GM19025 (cell line): ENCODE results near the gene AKAP17A.

ENCODE experiments used
- ATAC-seq: cut with Tn5 transposase; IDR thresholded peaks from one replicate; pipeline ENCODE4 v1.9.1; 2021; ENCODE audit warnings: mild to moderate bottlenecking, low read depth, moderate library complexity; ENCODE audit not compliant: unreplicated experiment

AKAP17A gene

DNA sequence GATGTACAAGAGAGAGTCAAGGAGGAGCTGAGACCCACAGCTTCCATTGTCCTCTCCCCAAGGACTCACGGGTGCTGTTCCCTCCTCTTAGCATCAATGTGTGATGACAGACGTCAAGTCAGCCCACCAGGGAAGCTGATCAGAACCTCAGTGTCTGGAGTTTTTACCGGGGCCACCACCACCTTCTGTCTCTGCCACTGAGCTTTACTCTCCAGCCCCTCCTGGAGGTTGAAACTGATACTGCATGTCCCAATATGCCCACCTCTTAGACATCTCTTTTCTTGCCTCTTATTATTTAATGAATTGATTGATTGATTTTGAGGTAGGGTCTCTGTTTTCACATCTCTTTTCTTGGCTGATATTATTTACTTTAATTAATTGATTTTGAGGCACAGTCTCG is 10.3 kb upstream of the AKAP17A start:
- ATAC-seq, result no peak

DNA sequence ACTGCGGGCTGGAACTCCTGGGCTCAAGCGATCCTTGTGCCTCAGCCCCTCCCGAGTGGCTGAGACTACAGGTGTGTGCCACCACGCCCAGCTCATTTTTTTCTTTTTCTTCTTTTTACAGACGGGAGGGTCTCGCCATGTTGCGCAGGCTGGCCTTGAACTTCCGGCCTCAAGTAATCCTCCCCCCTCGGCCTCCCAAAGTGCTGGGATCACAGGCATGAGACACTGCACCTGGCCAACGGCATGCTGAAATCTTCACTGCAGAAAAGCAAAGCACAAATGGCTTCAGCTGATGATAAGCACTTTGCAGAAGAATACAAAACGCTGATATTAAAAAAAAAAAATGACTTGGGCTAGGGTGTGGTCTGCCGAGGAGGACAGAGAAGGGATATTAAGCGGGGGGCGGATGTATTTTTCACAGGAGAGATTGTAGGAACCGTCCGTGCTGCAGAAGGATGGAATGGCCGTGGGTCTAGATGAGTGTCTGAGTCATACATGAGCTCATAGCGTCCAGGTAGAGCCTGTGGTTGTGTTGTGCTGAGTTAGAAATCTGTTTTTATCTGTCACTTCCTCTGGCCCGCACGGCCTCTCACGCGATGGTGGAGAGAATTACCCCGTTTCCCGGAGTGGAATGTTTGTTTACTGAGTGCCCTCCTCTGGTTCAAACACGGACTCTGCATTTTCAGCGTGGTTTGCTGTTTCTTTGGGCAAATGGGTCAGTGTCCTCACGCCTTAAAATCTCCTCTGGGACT is 8.5 kb upstream of the AKAP17A start:
- peak; percentile 89 for ATAC-seq

DNA sequence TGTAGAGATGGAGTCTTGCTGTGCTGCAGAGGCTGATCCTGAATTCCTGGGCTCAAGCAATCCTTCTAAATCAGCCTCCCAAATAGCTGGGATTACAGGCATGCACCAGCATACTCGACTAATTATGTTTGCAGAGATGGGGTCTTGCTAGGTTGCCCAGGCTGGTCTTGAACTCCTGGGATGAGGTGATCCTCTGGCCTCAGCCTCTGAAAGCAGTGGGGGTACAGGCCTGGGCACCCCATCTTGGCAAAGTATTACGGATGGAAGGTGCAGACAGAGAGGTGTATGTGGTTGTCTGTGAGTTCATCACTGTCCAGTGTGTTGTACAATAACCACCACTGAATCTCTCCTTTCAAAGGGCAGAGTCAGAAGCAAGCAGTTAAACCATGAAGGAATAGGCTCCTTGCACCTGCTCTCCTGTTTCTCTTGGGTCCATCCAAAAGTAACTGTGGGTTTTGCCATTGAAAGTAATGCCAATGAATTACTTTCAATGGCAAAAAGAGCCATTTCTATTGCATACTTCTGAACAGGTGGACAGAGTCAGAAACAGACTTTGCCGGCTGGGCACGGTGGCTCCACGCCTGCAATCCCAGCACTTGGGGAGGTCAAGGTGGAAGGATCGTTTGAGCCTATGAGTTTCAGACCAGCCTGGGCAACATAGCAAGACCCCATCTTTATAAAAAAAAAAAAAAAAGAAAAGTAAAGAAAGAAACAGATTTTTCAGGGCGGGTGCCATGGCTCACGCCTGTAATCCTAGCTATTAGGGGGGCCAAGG is 7.0 kb upstream of the AKAP17A start:
- no peak for ATAC-seq

DNA sequence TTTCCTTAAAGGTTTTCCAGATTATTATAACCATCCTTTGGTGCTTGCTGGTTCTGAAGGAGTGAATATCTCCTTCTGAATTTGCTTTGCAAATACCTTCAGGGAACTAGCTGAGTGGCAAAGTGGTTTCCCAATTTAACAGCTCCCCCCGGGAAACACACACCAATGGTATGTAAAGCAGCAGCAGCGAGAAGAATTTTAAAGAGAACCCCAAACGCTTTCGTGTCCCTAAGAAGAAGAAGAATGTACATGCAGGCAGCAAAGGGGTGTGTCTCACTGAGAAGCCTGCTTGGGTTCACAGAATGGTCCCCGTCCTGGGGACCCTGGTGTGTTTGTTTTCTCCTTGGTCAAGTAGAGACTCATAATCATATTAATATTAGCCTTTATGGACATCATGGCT is 4.2 kb upstream of the AKAP17A start:
- ATAC-seq, result no peak

DNA sequence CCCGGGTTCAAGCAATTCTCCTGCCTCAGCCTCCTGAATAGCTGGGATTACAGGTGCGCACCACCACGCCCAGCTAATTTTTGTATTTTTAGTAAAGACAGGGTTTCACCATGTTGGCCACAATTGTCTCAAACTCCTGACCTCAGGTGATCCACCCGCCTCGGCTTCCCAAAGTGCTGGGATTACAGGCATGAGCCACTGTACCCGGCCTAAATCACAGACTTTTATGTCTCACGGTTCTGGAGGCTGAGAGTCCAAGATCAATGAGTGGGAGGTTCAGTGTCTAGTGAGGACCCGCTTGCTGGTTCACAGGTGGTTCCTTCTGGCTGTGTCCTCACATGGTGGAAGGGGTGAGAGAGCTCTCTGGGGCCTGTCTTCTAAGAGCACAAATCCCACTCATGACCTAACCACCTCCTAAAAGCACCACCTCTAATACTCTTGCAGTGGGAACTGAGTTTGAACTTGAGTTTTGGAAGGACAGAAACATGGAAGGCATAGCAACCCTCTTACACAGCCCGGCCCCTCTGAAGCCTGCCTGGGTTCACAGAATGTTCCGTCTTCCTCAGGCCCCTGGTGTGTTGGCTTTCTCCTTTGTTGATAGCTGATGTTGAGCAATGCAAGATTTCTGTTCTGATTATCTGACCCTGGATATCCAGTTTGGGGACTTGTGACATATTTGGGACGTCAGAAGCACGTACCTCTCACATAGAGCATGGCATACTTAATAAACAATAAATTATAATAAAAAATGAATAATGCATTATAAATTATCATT is 1.9 kb upstream of the AKAP17A start:
- ATAC-seq, result no peak

DNA sequence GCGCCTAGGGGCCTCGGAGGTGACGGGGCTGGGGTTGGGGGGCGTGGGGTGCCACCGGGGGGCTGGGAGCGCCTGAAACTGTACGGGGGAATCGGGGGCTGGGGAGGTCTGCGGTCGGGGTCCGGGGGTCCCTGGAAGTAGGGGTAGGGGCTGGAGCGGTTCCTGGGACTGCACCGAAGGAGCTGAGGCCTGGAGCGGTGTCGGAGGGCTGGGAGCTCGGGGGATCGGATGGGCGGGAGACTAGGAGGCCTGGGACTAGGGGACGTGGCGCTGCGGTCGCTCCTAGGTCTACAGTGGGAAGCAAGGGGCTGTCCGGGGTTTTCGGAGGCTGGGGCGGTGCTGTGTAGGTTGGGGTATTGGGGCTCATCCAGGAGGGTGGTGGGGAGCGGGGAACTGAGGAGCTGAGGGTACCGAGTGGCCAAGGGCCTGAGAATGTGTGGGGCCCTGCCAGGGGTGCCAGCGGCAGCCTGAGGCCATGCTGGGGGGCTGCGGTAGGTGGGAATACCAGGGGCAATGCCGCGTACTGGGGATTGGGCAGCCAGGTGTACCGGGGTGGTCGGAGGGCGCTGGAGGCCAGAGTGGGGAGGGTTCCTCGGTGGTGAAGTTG is 562 bp downstream of the AKAP17A start:
- no peak for ATAC-seq

DNA sequence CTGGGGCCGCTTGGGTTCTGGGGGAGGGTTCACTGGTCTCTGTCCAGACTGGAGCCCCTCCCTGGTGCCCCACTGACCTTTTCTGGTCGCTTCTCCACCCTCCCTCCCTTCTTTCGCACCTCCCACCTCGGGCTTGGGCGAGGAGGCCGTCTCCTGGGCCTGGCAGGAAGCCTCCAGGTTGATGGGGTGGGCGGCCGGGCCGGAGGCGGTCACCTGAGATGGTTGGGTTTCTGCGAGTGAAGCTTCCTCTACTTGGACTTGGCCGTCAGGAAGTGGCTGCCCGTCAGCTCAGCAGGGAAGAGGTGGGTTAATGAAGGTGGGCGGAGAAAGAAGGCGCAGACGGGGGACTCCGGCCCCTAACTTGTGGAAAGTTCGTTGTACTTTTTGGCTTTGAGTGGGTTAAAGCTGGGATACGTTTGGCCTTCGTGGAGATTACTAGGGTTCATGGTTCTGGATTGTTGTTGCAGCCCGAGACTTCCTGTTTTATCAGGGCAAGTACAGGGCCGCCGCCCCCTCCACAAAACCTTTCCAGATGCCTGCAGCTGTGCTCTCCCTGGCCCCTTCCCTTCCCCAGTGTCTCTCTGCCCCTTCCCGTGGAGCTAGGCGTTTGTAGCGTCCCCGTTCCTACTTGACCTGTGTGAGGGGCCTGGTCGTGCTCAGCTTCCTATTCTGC is 1.2 kb downstream of the AKAP17A start:
- ATAC-seq, result peak; percentile 24

DNA sequence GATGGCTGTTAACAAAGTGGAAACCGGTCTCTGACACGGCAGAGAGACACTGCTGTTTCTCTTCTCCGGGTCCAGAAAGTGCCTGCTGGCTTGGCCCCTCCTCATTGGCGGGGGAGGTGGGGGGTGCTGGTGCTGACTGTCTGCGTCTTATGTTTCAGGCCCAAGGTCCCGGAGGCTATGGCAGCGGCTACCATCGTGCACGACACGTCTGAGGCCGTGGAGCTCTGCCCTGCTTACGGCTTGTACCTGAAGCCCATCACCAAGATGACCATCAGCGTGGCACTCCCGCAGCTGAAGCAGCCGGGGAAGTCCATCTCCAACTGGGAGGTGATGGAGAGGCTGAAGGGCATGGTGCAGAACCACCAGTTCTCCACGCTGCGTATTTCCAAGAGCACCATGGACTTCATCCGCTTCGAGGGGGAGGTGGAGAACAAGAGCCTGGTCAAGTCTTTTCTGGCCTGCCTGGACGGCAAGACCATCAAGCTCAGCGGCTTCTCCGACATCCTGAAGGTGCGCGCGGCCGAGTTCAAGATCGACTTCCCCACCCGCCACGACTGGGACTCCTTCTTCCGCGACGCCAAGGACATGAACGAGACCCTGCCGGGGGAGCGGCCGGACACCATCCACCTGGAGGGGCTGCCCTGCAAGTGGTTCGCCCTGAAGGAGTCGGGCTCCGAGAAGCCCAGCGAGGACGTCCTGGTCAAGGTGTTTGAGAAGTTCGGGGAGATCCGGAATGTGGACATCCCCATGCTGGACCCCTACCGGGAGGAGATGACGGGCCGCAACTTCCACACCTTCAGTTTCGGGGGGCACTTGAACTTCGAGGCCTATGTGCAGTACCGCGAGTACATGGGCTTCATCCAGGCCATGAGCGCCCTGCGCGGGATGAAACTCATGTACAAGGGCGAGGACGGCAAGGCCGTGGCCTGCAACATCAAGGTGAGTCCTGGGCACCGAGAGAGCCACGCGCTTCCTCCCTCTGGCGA is 2.2 kb downstream of the AKAP17A start:
- ATAC-seq, result no peak

DNA sequence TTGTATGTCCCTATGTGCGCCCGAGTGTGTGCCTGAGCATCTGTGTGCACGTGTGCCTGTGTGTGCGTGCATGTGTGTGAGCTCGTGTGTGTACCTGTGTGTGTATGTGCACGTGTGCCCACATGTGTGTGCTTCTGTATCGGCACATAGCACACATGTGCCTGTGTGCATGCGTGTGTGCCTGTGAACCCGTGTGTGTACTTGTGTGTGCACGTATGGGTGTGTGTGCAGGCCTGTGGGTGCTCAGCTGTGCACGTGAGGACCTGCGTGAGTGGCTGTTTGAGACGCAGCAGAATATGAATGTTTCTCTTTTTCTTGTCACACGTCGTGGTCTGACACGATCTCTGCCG is 4.3 kb downstream of the AKAP17A start:
- ATAC-seq, result no peak

DNA sequence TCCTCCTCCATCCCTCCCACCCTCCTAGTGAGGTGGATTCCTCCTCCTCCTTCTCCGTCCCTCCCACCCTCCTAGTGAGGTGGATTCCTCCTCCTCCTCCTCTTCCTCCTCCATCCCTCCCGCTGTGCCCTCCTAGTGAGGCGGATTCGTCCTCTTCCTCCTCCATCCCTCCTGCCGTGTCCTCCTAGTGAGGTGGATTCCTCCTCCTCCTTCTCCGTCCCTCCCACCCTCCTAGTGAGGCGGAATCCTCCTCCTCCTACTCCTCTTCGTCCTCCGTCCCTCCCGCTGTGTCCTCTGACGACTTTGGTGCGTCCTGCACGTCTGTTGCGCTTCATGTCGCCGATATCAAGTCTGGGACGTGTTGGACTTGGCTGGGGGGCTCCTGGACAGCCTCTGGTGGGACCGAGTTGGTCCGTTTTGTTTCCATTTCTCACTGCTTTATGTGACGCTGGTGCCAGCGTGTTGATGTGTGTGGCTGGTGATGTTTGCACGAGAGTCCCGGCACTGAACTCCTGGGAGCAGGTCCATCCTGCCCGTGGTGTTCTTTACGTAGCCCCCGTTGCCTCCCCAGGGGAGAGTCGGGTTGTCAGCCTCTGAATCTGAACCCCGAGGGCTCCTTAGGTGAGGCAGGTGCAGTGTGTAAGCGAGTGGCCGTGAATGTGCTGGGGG is 5.4 kb downstream of the AKAP17A start:
- no peak for ATAC-seq

DNA sequence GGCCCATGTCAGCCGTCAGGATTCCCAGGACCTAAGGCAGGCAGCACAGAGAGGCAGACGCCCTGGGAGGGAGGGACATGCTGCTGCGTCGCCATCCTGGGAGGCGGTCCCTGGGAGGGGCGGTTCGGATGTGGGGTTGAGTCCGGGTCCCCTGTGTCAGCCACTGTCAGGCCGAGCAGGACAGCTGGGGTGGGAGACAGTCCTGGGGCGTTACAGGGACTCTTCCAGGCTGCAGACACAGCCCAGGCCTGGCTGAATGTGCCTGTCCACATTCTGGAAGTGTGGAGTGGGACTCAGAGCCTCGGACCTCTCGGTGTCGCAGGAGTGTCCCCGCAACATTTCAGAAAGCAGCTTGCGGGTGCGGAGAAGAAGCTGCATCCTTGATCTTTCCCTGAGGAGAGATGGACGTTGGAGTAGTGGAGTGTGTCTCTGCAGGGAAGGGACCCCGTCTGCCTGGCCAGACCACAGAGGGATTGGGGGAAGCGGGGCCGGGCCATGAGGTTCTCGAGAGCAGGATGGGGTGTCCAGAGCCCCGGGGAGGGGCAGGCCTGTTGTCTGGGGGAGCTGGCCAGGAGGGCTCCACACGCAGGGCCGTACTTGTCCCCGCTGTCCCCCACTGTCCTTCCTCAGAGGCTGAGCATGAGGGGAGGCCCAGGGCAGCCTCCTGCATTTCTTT is 6.1 kb downstream of the AKAP17A start:
- ATAC-seq, result no peak

DNA sequence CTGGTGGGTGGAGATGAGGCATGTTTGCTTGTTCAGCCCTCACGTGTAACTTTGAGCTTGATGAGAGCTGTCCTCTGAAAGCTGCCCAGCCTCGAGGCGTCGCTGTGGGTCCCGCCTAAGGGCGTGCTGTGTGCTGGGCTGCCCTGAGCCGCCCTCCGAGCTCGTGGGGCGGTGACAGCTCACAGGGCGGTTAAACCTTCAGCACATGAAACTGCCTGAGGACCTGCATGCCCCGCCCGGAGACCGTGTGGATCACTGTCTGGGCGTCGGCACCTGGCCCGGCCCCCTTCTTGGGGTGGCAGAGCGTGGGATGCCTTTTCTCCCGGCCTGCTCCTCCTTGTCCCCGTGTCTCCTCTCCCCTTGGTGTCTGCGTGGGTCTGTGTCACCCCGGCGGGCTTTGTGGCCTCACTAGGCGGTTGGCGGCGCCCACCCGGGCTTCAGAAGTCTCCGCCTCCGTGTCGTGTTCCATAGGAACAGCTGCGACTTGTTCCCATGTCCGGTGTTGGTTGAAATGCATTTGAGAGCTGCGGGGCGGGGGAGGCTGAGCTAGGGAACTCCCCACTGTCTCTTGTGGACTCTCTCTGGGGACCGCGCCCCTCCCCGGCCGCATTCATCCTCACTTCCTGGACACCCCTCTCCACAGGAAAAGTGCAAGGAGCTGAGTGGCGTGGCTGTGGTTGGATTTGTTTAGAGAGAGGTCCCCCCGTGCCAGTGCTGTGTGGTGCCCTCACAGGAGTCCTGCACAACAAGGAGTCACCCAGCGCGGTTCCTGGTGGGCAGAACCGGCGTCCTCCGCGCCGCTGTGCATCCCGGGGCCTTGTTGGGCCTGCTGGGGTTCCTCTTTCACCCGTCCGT is 6.8 kb downstream of the AKAP17A start:
- no peak for ATAC-seq

DNA sequence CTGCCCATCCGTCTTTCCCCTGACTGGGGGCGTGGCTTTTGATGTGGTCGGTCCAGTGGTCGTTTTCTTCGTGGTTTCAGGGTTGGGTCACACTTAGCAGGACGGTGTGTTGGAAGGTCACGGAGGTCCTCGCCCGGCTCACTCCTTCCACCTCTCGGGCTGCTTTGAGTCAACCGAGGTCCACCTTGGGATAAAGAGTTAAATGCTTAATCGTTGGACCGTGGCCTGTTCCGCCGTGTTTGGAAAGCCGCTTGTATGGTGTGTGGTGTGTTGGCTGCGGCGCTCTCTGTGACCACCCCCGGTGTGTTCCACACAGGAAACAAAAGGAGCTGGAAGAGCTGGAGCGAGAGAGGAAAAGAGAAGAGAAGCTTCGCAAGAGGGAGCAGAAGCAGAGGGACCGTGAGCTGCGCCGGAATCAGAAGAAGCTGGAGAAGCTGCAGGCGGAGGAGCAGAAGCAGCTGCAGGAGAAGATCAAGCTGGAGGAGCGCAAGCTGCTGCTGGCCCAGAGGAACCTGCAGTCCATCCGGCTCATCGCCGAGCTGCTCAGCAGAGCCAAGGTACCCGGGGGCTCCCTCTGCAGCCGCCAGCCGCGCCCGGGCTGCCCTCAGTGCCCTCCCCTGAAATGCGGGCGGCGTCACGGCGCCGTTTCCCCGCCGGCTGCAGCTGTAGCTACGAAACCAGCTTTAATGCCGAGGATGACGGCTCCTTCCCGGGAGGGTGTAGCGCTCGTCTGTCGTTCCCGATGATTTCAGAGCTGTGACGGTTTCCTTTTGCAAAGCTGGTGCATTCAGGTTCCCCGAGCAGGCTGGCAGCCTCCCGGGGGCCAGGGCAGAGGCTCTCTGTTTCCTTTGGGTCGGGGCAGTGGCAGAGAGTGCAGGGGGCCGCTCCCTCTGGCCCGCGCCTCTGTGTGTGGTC is 7.7 kb downstream of the AKAP17A start:
- ATAC-seq, result no peak

DNA sequence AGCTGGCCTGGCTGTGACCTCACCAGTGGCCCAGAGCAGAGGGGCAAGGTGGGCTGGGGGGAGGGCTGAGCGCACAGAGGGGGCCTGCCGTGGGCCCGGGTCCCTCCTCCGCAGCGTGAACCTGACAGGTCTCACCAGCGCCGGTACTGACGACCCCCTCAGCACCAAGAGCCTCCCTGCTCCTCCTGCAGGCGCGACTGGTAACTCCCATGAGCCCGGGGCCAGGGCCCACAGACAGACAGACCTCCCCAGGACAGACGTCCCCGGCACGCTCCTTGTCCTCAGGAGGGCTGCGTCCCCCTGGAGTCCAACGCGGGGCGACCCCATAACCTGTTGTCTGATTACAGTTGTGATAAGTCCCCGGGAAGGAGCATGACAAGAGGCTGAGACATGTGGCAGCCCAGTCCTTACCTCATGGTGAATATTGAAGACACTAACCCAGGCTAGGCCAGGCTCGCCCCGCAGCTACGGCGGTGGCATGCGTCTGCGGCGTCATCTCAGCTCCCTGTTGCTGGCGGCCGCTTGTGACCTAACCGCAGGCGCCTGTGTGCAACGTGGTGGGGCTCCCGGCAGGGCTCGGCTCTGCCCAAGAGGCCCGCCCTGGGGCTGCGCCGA is 8.5 kb downstream of the AKAP17A start:
- no peak for ATAC-seq

DNA sequence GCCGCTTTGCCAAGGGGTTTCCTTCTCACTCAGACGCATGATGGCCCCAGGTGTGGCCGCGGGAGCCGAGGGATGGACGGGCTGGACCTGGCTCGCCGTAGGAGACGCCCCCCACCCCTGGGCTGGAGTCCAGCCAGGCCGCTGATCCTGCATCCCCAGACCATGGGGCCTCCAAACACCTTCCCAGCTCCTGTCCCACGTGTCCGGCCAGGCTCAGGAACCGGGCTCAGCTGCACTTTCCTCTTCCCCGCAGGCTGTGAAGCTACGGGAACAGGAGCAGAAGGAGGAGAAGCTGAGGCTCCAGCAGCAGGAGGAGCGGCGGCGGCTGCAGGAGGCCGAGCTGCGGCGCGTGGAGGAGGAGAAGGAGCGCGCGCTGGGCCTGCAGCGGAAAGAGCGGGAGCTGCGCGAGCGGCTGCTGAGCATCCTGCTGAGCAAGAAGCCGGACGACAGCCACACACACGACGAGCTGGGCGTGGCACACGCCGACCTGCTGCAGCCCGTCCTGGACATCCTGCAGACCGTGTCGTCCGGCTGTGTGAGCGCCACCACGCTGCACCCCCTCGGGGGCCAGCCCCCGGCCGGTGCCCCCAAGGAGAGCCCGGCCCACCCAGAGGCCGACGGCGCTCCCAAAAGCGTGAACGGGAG is 9.1 kb downstream of the AKAP17A start:
- ATAC-seq, result no peak
